ENCODE results near the gene PPARG. TPM values are rescaled to one million over a fixed set of nuclear protein-coding genes. Genes with fewer than 3 reads are reported as not detected.

Gene PPARG
- total RNA-seq, 1 experiment from 2014 or later: 71.6 TPM

DNA sequence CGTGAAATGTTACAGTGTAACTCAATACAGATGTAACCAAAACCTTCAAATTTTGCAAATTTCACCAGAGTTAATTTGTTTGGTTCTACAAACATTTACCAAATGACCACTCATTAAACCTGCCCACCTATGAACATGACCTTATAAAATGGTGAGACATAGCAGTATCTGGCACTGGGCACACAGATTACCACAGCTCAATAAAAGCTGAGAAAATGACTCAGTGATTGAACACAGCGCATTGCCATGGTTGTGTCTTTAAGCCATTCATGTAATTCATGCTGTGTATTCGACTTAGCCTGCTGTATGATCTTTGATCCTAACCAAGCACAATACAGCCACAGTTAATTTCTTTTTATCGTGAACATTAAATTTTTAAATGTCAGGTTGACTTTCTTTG lies 11.3 kb downstream of the PPARG start (continued):
- TF ChIP-seq MAX (IDR thresholded peaks at IDR 0.05) (peak; percentile 43; the same call in 1 of the 2 replicates), EZH2phosphoT487 (IDR thresholded peaks at IDR 0.05; ENCODE audit: borderline replicate concordance) (no peak), ZFX (IDR thresholded peaks at IDR 0.05) (no peak), TCF7L2 (IDR thresholded peaks at IDR 0.05; ENCODE audit: borderline replicate concordance, extremely low read depth, insufficient read depth, insufficient read length) (no peak), SRF (IDR thresholded peaks at IDR 0.05; ENCODE audit: low read depth) (peak; percentile 47; the same call in 1 of the 2 replicates), SP1 (IDR thresholded peaks at IDR 0.05; ENCODE audit: low read depth) (peak; percentile 63), JUND (IDR thresholded peaks at IDR 0.05) (peak; percentile 75)

GRCh38 chr3:12301031-12301430 lies 12.2 kb downstream of the PPARG start:
- CTCF ChIA-PET: no interaction called here

More at GRCh38 chr3:12301031-12301430, 12.2 kb downstream of the PPARG start:
- Histone ChIP-seq H3K27ac (ENCODE audit: low read depth, low read length) (no peak overlapping the region), H2AFZ (ENCODE audit: low read depth, low read length, poor library complexity, severe bottlenecking) (no peak overlapping the region), H3K4me1 (ENCODE audit: control insufficient read depth in 1 of 2, insufficient read depth in 2 of 2, low read length in 2 of 2) (peaks cover 18 to 60% of the 10 kb centered on the region in 2 experiments), H3K9me3 (ENCODE audit: control insufficient read depth in 1 of 2, insufficient read depth in 1 of 2, low read depth in 1 of 2, low read length in 2 of 2) (no peaks in the 10 kb centered on the region), H3K4me2 (ENCODE audit: low read length) (no peak overlapping the region), H3K27me3 (ENCODE audit: insufficient read depth, low read length) (no peaks in the 10 kb centered on the region), H4K20me1 (ENCODE audit: insufficient read depth) (no peaks in the 10 kb centered on the region), H3K9ac (ENCODE audit: low read length) (peak overlapping the region; percentile 25; the same call in 1 of the 2 replicates), H3K79me2 (ENCODE audit: insufficient read depth, low read length) (peaks cover 24% of the 10 kb centered on the region), H3K36me3 (ENCODE audit: control insufficient read depth in 1 of 2, insufficient read depth in 2 of 2, low read length in 2 of 2) (no peaks in the 10 kb centered on the region), H3K4me3 (replicated peaks in 1 of 2; ENCODE audit: low read depth in 1 of 2, low read length in 2 of 2) (no peak overlapping the region), H3K9me2 (ENCODE audit: insufficient read depth) (no peaks in the 10 kb centered on the region)
- ChIA-PET RAD21 (ENCODE audit: low non-redundant PET in 1 of 2, low total read pairs in 2 of 2, uncharacterized antibody in 2 of 2, unreplicated experiment in 2 of 2) (no interaction called here), POLR2A (no interaction called here)
- ATAC-seq (no peak), DNase-seq (ENCODE audit: low read depth, low spot score) (no peak)
- no TSS peak for BruUV-seq (replicated peaks)
- intact Hi-C loops (cut with micrococcal nuclease): loop anchor here (5.0 kb wide), 1 partner anchor 109 kb away; no protein-coding TSS in a partner anchor
- no peak for TF ChIP-seq EZH2 (IDR thresholded peaks at IDR 0.05)
- no peak for TF ChIP-seq FOSL1 (IDR thresholded peaks at IDR 0.05; ENCODE audit: low read depth)
- no peak for TF ChIP-seq JUND (IDR thresholded peaks at IDR 0.05)
- no peak for TF ChIP-seq ATF3 (IDR thresholded peaks at IDR 0.05)
- TF ChIP-seq SRF (IDR thresholded peaks at IDR 0.05; ENCODE audit: low read depth): no peak
- no peak for TF ChIP-seq POLR2AphosphoS5 (IDR thresholded peaks at IDR 0.05; ENCODE audit: low read depth, low read length)
- TF ChIP-seq EGR1 (IDR thresholded peaks at IDR 0.05; ENCODE audit: low read depth): no peak
- TF ChIP-seq ZFX (IDR thresholded peaks at IDR 0.05): no peak
- TF ChIP-seq CEBPB (IDR thresholded peaks at IDR 0.05; ENCODE audit: low read depth): no peak
- no peak for TF ChIP-seq SIN3A (IDR thresholded peaks at IDR 0.05; ENCODE audit: low read depth)
- no peak for TF ChIP-seq CTCF (IDR thresholded peaks at IDR 0.05 in 2 of 3, conservative IDR thresholded peaks at IDR 0.05 in 1 of 3; ENCODE audit: borderline replicate concordance in 1 of 3, insufficient read depth in 1 of 3, low read depth in 2 of 3, low read length in 2 of 3)
- TF ChIP-seq RAD21 (IDR thresholded peaks at IDR 0.05; ENCODE audit: low read depth): no peak
- no peak for TF ChIP-seq REST (IDR thresholded peaks at IDR 0.05; ENCODE audit: low read depth)
- TF ChIP-seq MAX (IDR thresholded peaks at IDR 0.05): no peak
- TF ChIP-seq, protein P1, sequence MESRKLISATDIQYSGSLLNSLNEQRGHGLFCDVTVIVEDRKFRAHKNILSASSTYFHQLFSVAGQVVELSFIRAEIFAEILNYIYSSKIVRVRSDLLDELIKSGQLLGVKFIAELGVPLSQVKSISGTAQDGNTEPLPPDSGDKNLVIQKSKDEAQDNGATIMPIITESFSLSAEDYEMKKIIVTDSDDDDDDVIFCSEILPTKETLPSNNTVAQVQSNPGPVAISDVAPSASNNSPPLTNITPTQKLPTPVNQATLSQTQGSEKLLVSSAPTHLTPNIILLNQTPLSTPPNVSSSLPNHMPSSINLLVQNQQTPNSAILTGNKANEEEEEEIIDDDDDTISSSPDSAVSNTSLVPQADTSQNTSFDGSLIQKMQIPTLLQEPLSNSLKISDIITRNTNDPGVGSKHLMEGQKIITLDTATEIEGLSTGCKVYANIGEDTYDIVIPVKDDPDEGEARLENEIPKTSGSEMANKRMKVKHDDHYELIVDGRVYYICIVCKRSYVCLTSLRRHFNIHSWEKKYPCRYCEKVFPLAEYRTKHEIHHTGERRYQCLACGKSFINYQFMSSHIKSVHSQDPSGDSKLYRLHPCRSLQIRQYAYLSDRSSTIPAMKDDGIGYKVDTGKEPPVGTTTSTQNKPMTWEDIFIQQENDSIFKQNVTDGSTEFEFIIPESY (IDR thresholded peaks at IDR 0.05; ENCODE audit: extremely low read depth, insufficient replicate concordance, low read length): no peak
- TF ChIP-seq CBX3 (IDR thresholded peaks at IDR 0.05; ENCODE audit: low read depth): no peak
